GM18520 (cell line): ENCODE measurements around the gene CSF1R.
"Not testable (repeated sequence)": the region's sequence is repeated elsewhere in the genome, so short reads cannot be mapped to it uniquely, and the experiment has no call there.

Experiments
- ATAC-seq: cut with Tn5 transposase; IDR thresholded peaks from one replicate; pipeline ENCODE4 v1.9.1; 2021; ENCODE audit not compliant: unreplicated experiment

CSF1R gene

DNA sequence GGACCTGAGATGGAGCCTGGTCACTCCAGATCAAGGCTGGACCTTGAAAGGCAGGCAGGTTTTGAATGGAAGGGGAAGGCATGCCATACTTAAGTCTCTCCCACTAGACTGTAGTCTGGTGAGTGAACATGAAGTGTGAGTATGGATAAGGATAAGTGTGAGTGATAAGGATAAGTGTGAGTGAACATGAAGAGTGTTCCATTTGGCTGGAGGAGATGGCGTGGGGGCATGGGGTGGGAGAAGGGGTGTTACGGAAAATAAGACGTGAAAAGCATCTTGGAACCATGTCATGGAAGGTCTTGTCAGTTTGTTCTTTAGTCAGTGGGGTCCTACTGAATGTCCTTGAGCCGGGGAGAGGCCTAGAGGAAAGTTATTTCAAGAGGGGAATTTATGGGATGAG lies 53.0 kb downstream of the CSF1R start:
- no peak for ATAC-seq

- ATAC-seq: not testable (repeated sequence)
Measured at GRCh38 chr5:150028047-150028446, 58.3 kb downstream of the CSF1R start.

- no peak for ATAC-seq
Measured at GRCh38 chr5:150026682-150027172, 59.6 kb downstream of the CSF1R start.

GRCh38 chr5:150024346-150024984 lies 61.9 kb downstream of the CSF1R start:
- ATAC-seq: no peak

GRCh38 chr5:150023136-150023535 lies 63.2 kb downstream of the CSF1R start:
- no peak for ATAC-seq

GRCh38 chr5:150022681-150023080 lies 63.7 kb downstream of the CSF1R start:
- ATAC-seq: no peak

GRCh38 chr5:150022158-150022531 lies 64.2 kb downstream of the CSF1R start:
- no peak for ATAC-seq

DNA sequence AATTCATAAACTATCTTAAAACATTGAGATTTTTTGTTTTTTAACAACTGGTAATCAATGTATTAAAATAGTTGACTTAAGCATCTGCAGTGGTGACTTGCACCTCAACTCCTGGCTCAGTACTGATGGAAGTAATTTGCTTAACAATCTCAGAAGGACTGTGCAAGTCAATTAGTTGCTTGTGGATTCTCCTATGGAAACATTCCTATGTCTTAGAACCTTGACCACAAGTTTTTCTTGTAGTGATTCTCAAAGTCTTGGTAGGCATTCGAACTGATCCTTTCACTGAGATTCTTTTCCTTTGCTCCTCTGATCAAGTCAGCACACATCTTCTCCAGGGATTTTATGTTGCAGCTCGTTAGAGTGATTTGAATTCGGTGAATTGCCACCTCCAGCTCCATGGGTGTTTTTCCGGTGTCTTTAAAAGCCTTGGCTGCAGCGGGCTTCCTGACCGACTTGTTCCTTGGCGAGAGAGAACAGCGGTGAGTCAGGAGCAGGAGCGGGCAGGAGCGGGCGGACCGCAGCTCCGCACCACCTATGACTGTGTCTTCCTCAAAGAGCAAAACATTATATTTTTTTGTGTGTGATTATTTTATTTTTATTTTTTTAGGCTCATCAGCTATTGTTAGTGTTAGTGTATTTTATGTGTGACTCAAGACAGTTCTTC lies 64.7 kb downstream of the CSF1R start:
- no peak for ATAC-seq

DNA sequence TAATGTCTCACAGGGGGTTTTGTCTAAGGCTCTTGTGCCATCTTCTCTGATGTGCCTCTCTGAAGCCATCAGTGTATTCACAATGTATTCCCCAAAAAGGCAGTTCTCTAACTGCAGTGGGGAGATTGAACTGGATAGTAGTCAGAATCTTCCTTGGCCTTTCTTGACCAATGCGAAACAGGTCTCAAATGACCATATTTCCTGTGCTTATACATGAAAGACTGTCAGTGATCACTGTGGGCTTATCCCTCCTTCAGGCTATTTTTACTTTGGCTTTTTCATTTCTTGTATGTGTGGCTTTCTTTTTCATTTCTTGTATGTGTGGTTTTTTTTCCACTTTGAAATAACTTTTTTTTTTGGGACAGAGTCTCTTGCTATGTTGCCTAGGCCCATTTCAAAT lies 66.1 kb downstream of the CSF1R start:
- no peak for ATAC-seq

DNA sequence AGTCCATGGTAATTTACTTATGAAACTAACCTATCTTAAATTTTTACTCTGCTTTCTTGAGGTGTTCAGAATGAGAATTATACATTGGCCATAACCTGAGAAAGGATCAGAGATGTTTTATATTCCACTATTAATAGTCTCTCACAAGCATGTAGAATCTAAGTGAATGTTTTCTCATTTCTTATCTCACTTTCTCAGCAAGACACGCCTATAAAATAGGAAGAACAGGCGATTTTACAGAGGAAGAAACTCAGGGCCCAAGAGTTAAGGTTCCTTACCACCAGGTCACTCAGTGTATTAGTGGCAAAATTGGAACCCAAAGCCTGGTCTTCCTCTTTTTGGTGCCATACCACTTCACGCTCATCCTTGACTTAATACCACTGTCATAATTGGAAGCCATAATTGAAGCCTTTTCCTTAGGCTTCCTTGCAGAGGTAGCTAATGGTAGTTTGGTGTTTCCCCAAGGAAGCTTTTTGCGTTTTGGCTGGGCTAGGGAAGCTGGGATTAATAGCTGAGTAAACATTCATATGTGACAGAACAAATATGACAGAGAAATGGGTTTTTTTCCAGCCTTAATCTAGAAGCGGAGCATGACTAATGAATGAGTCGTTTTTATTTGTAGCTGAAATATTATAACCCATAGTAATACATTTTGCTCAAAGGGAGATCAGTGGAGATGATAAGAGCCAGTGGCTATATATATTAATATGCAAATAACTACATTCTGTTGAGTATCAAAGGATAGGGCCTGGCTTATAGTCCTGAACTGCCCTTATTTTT lies 68.9 kb downstream of the CSF1R start:
- no peak for ATAC-seq

GRCh38 chr5:150016537-150016936 lies 69.8 kb downstream of the CSF1R start:
- no peak for ATAC-seq

DNA sequence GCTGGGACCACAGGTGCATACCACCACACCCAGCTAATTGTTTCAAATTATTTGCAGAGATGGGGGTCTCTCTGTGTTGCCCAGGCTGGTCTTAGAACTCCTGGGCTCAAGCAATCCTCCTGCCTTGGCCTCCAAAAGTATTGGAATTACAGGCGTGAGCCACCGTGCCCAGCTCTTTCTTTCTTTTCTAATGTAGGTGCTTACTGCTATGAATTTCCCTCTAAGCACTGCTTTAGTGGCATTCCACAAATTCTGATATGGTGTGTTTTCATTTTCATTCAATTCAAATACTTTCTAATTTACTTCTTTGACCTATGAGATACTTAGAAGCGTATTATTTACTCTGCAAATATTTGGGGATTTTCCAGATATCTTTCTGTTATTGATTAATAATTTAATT lies 70.9 kb downstream of the CSF1R start:
- no peak for ATAC-seq

DNA sequence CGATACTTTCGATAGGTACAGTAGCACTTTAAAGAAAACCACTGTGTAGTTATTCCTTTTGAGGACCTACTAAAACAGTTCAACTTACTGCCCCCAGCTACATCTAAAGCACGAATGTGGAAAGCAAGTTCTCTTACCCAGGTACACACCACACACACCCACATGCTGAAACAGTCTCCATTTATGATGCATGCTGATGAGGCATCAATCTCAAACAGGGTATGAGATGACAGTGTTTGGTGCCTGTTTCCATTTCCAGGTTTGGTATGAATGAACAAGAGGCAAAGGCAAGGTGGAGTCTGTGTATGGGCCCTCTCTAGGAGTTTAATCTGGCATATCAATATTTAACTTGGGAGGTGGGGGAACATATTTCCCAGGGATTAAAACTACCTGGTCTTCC lies 71.9 kb downstream of the CSF1R start:
- no peak for ATAC-seq

GRCh38 chr5:150013931-150014330 lies 72.4 kb downstream of the CSF1R start:
- no peak for ATAC-seq

DNA sequence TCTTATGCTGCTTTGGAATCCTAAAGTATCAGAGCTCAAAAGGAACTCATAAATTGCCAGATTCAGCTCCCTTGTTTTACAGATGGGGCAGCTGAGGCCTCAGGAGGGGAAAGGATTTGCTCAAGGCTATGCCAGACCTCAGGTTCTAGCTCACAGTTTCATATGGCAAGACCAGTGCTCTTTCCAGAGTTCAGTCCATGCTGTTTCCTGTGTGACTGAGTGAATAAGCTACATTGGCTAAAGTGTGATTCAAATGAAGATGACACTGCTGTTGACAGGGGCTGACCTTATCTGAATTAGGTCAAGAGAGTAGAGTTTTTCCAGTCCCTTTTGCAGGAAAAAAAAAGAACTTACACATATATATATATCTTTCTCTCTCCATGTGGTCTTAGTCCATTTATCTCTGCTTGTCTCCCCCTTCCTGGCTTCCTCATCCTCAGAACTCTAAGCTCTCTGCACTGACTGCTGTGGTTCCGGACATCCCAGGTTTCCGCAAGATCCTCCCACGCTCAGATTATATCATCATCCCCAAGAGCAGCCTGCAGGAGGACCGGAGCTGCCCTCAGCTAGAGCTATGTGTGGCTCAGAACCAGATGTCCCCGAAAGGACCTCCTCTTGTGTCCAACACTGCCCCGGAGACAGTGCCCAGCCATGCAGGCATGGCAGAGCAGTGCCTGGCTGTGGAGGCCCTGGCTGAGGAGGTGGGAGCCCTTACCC lies 76.5 kb downstream of the CSF1R start:
- ATAC-seq: no peak

DNA sequence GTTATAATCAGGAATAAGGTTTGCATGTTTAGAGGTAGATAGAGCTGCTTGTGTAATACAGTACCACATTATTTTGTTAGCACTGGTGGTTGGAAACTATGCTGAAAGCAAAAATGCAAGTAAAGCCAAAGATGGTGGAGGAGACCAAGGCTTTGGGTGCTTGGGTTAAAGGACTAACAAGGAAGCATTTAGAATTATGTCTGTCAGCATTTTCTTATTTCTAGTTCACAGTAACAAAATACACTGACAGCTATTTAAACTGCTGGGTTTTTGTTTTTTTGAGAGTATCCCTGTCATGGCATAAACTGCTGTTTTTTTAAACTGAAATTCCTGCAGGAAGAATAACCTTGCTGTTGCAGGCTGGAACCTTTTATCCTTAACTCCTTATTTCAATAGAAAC lies 79.3 kb downstream of the CSF1R start:
- no peak for ATAC-seq

DNA sequence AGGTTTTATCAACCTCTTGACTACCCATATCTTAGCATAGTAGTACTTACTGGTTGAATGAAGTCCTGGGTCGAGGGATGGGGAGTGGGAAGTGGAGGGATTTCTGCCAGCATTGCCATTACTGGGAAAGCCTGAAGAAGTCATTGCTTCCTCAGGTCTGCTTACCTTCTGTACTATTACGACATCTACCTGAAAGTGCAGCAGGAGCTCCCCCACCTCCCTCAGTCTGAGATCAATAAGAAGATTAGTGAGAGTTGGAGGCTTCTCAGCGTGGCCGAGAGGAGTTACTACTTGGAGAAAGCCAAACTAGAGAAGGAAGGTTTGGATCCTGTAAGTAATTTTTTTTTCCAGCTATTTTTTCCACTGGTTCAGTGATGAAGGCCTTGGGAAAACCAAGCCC lies 80.0 kb downstream of the CSF1R start:
- no peak for ATAC-seq
